Activated CD4-positive, CD25-positive, alpha-beta regulatory T cell treated with anti-CD3 and anti-CD28 coated beads, Interleukin-2, amount 50 U/mL, for 24 hours (primary cell): ENCODE measurements around the gene SELENOO.

Experiments
- ATAC-seq, 2 donors: fragments of 150-1000 bp; cut with Tn5 transposase; one replicate each; pipeline ENCODE4 v1.10.0; 2021; ENCODE audit warnings: mild to moderate bottlenecking in 1 of 2, moderate library complexity in 1 of 2

SELENOO gene

DNA sequence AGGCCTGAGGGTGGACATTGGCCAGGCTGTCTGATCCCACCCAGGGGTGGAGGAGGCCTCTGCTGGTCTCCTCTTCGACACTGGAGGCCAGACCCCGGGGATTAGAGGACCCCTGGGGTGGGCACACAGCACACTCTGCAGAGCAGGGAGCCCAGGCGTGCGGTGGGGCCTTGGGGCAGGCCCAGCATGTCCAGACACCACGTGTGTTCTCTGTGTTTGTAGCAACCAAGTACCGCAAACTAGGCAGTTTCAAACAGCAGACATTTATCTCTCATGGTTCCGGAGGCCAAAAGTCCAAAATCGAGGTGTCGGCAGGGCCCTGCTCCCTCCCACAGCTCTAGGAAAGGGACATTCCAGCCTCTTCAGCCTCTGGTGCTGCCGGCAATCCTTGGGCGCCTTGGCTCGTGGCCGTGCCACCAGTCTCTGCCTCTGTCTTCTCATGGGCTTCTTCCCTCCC is 28.8 kb upstream of the SELENOO start:
- no peak for ATAC-seq

DNA sequence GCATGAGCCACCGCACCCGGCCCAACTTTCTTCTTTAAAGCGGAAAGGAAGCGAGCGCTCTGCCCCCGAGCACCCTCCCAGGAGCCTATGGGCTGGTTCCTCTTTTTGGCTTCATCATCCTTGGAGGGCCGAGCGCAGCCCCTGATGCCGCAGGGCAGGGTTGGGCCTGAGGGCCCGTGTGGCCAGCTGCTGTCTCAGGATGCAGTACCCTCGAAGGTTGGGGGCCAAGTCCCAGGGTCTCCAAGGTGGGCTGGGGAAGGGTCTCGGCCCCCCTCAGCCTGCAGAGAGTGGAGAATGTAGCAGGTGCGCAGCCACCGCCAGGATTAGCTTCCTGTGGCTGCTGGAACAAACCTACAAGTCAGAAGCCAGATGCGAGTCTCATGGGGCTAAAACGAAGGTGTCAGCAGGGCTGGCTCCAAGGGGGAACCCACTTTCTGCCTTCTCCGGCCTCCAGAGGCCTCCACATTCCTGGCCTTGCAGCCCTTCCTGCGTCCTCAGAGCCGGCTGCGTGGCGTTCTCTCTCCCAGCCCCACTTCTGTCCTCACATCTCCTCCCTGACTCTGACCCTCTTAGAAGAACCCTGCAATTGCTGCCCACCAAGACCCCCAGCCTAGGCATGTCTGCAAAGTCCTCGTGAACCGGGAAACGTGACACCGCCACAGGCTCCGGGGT is 27.4 kb upstream of the SELENOO start:
- no peak for ATAC-seq

DNA sequence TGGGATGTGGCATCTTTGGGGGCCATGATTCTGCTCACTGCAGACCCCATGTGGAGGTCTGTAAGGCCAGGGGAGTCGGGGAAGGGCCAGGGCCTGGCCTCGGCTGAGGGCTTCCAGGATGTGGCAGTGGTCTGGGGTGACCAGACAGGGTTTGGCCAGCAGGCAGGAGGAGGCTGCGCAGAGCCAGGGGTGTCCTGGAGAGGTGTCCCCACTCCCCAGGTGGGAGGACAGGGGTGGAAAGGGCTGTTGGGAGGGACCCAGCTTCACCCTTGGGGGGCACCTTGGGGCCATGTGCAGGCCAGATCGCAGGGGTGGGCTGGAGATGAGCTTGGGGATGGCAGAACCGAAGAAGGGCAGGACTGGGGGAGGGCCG is 26.8 kb upstream of the SELENOO start:
- ATAC-seq = no peak

DNA sequence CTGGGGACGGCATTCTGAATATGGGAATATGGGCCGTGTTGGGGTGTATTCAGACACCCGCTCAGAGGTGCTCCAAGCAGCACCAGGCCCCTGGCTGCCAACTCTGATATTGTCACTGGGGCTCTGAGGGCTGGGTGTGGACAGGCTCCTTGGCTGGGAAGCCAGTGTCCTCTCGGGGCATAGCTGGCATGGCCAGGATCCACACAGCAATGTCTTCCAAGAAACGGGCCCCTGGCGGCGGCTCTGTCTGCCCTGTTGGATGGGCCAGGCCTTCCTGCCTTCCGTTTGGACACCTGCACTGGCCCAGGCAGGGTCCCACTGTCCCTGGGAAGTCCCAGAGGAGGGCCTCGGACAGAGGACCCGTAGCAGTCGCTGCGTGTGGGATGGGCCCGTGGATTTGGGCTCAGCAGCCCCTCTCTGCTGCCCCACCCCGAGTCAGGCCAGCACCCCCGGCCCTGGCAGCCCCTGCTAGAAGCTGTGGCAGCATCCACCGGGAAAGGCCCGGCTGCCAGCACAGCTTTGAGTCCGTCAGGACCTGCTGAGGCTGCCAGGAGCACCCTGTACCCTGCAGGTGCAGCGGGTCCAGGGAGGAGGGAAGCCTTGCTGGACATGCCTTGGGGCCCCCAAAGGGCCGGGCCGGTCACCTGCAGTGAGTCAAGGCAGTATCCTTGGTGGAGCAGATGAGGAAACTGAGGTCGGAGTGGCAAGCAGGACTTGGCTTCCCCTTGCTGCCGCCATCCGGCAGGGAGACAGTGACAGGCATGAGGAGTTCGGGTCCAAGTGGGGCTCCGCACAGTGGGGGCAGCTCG is 26.2 kb upstream of the SELENOO start:
- no peak for ATAC-seq

DNA sequence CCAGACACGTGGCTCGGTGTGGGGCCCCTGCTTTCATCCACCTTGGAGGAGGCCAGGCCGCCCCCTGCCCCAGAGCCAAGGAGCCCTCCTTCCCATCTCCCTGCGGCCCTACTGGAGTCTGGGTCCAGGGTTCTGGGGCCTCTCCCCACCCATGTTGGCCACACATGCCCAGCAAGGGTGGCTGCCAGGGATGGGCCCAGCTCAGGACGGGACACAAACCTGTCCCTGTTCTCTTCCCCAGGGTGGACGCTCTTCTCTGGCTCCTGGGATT is 25.7 kb upstream of the SELENOO start:
- no peak for ATAC-seq

DNA sequence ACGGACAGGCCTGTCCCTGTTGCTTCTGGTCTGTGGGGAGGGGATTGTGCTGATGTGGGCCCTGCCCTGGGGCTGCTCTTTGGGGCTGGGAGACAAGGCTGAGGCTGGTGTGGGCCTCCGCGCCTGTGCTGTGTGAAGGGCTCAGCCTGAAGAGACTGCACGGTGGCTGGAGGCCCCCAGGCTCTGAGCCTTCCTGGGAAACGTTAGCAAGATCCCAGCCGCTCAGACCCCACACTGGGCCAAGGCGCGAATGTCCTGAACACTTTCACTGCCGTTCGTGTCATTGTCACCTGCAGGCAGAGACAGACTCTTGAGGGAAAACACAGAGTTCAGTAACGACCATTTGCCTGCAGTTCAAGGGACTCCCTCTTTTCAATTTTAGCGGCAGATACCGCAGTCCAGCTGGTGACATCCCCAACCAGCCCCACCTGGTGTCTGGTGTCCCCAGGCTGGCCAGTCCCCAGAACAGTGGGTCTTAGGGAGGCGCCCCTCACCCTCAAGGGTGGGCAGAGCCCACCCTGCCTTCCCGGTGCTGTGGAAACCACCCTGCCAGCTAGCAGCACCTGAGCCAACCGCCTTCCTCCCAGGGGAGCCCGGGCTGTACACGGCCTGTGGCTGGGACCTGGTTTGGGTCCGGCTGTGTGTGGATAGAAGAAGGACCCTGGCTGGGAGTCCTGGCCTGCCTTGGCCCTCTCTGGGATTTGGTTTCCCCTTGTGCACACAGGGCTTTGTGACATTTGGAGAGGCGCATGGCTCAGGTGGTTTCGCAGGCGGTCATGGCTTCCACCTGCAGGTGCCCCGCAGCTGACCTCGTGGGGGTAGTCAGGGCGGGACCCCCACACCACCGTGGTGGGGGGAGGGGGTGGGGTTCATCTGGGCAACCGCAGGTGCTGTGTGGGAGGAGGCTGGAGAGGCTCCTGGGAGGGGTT is 24.6 kb upstream of the SELENOO start:
- ATAC-seq = no peak

DNA sequence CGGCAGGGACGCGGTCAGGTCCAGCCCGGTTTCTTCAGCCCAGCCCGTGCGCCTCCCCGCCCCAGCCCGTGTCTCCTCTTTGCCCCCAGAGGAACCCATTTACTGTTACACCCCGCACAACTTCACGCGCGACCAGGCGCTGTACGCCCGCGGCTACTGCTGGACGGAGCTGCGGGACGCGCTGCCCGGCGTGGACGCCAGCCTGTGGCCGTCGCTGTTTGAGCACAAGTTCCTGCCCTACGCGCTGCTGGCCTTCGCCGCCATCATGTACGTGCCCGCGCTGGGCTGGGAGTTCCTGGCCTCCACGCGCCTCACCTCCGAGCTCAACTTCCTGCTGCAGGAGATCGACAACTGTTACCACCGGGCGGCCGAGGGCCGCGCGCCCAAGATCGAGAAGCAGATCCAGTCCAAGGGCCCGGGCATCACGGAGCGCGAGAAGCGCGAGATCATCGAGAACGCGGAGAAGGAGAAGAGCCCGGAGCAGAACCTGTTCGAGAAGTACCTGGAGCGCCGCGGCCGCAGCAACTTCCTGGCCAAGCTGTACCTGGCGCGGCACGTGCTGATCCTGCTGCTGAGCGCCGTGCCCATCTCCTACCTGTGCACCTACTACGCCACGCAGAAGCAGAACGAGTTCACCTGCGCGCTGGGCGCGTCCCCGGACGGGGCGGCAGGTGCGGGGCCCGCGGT is 23.8 kb upstream of the SELENOO start:
- ATAC-seq = no peak

DNA sequence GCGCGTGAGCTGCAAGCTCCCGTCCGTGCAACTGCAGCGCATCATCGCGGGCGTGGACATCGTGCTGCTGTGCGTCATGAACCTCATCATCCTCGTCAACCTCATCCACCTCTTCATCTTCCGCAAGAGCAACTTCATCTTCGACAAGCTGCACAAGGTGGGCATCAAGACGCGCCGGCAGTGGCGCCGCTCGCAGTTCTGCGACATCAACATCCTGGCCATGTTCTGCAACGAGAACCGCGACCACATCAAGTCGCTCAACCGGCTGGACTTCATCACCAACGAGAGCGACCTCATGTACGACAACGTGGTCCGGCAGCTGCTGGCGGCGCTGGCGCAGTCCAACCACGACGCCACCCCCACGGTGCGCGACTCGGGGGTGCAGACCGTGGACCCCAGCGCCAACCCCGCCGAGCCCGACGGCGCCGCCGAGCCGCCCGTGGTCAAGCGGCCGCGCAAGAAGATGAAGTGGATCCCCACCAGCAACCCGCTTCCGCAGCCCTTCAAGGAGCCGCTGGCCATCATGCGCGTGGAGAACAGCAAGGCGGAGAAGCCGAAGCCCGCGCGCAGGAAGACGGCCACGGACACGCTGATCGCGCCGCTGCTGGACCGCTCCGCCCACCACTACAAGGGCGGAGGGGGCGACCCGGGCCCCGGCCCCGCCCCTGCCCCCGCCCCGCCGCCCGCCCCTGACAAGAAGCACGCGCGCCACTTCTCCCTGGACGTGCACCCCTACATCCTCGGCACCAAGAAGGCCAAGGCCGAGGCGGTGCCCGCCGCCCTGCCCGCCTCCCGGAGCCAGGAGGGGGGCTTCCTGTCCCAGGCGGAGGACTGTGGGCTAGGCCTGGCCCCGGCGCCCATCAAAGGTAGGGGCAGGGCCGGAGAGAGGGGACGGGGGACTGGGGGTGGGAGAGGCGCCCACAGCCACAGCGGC is 23.0 kb upstream of the SELENOO start:
- no peak for ATAC-seq

DNA sequence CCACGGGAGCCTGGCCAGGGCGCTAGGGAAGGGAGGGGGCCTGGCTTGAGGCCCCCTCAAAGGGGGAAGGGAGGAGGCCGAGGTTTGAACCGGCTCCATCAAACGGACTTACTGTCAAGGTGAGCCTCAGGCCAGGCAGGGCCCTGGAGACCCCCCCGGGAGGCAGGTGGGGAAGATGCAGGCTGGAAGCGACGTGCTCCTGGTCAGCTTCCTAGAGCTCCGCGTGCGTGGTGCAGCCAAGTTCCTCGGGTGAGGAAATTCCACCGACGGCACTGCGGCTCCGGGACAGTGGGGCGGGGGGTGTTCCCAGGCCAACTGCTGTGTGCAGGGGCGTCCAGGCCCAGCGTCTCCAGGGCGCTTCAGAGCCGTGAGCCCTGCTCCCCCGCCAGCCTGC is 22.3 kb upstream of the SELENOO start:
- no peak for ATAC-seq

DNA sequence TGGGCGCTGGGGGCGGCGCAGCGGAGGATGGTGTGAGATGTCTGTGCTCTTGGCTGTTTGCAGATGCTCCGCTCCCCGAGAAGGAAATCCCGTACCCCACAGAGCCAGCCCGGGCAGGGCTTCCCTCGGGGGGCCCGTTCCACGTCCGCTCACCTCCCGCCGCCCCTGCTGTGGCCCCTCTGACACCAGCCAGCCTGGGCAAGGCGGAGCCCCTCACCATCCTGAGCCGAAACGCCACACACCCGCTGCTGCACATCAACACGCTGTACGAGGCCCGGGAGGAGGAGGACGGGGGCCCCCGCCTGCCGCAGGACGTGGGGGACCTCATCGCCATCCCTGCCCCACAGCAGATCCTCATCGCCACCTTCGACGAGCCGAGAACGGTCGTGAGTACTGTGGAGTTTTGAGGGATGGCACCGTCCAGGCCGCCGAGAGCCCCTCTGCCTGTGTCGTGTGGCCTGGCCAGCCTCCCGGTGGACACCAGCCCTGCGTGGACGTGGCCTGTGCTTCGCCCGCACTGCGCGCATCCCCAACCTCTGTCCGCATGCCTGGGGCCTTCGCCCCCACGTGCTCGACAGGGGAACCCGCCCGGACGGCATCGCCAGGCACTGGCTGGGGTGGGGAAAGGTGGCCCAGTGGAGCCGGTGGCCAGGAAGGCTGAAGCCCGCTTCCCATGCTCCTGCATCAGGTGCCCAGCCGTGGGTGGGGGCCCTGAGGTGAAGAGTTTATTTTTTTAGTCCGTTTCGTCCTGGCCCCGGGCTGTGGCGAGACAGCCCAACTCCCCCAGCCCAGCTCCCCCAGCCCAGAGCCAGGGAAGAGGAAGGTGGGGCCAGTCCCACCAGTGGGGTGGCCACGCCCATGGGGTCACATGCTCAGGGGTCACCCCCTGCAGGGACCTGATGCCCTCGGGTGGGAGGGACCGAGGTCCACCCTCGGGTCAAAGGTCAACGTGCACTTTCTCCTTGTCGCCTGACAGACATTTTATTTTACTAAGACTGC is 21.6 kb upstream of the SELENOO start:
- ATAC-seq = no peak

DNA sequence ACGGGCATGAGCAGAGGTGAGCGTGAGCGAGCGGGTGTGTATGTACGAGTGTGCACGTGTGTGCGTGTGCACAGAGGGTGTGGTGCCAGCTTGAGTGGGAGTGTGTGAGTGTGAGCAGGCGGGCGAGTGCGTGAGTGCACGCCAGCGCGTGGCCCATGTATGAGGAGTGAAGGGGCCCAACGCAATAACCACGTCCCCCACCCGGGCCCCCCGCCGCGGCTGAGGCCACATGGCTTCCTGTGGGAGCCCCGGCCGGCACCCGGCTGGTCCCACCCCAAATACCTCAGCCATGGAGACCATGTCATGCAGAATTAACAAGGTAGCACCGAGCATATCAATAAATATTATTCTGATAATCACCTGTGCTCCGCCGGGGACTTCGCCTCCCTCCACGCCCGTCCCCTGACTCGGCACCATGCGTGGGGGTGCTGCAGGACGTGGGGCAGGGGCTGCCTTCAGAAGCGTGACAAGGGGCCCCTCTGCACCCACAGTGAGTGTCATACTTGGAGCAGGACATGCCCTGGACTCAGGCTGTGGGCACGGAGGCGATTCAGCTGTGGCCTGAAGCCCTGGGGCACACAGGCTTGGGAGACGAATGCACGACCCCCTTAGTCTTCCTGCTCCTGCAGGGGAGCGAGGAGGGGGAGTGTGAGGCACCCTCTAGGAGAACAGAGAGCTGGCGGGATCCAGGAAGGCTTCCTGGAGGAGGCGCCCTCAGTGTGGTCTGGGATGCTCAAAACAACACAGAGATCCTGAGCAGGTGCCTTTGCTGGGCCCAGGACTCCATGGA is 20.7 kb upstream of the SELENOO start:
- no peak for ATAC-seq

DNA sequence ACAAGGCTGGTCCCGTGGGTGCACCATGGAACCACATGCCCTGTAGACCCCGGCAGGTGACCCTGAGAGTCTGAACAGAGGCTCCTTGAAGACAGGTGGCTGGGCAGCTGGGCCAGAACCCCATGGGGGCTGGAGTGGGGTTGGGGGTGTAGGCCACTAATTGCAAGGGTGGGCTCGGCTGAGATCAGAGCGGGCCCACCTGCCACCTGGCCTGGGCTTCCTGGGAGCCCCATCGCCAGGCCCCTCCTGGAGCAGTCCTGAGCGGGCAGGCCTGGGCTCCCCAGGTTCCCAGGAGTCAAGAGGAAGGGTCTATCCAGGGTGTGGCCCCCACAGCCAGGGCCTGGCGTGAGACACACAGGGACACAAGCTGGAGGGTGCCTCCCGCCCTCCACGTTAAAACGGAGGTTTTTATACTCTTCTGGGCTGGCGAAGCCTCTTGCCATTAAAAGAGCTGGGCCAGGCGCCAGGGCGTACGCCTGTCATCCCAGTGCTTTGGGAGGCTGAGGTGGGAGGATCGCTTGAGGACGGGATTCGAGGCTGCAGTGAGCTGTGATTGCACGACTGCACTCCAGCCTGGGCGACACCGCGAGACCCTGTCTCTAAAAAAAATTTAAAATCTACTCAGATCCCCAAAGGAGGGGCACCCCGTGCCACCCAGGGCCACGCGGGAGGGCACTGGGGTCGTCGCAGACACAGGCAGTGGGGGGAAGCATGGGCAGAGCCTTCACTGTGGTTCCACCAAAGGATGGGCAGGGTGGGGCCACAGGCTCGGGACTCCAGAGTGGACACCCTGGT is 19.9 kb upstream of the SELENOO start:
- ATAC-seq = no peak

DNA sequence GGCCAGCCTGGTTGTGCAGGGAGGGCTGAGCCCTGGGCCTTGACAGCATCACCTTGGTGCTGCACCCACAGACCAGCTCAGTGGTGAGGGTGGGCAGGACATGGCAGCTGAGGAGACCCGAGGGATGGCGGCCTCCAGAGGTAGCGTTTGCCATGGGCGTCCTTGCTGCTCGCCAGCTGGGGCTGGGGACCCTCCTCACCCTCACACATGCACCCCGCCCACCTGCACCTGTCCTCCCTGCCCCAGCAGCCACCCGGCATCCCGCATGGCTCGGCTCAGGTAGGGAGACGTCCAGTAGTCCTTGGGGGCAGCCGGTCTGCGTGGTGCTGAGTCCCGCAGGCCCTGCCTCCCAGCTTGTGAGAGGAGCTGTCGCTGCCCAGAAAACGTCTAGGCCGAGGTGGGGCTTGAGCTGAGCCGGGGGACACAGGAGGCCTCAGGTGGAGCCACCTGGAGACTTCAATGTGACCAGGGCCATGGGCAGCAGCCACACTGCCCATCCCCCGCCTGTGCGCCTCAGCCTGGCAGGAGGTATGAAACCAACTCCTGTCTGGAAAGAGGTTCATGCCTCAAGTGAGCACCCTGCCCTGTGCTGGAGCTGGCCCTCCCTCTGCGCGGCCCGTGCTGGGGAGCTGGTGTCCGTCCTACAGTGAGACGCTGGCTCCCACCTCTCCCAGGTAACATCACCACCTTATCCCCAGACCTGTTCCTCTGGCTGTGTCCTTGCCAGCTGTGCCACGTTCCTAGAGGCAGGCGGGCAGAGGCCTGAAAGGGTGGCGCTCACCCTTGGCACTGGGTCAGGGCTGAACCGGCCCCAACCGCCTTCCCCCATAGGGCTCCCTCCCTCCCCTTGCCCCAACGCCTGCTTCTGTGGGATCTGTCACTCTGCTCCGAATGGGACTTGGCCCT is 18.4 kb upstream of the SELENOO start:
- no peak for ATAC-seq

DNA sequence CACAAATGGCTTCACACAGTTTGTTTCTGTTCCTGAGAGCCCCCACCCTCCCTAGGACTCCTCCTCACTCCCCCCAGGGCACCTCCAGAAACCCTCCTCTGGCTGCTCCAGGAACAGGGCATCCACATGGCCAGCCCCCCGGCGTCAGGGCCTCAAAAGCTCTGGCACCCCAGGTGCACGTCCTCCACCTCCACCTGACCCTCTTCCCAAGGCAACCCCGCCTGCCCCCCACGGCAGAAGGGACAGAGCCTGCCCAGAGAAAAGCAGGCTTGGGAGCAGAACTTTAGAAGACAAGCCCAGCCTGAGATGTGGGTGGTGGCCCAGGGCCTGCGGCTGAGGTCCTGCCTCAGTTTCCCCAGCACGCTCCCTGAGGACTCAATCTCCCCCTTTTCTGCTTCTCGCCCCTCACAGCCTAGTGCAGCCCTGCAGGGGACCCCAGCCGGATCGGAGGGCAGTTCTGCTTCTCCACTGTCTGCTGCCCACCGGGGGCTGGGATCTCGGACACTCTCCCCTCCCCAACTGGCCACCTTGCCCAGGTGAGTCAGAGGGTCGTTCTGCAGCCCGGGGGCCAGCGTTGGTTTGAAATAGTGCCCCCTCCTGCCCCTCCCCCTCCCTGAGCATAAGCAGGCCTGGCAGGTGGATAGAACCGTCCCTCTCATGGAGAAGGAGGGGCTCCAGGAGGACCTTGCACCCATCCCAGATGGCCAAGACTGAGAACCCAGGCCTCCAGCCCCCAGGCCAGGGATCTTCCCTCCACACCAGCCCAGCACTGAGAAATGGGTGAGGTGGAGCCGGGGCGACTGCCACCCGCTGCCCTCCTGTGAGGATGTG is 17.5 kb upstream of the SELENOO start:
- no peak for ATAC-seq

DNA sequence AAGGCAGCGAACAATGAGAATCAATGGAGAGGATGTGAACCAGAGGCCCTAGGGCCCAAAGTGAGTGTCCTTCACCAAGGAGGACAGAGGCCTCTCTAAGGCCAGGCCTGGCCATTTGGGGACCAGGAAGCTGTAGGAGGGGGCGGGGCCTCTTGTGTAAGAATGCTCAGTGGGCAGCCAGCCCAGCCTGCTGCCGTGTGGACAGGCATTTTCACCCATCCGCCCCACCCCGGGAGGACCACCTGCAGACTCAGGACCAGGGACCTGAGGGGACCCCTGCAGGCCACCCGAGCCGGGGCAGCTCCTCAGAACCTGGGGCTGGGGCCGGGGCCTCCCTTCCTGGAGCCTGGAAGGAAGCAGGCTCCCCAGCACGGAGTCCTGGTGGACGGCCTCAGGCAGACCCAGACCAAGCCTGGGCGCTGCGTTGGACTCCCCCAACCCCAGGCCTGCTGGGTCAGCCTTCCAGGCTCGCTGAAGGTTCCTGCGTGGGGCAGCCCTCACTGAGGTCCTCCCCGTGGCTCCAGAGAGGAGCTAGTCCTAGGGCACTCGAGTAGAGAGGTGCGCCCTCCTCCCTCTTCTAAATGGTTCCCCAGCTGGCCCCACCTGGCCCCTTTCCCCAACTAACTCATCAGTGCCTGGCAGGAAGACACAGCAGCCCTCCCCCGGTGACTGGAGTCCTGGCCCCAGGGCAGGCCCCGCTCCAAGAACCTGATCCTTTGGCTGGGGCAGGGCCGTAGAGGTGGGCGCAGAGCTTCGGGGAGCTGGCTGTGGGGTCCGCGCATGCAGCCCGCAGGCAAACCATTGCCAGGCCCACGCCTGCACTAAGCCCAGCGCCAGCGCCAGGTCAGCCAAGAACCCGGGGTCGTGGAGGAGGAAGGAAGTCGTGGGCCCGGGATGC is 16.6 kb upstream of the SELENOO start:
- ATAC-seq = no peak

DNA sequence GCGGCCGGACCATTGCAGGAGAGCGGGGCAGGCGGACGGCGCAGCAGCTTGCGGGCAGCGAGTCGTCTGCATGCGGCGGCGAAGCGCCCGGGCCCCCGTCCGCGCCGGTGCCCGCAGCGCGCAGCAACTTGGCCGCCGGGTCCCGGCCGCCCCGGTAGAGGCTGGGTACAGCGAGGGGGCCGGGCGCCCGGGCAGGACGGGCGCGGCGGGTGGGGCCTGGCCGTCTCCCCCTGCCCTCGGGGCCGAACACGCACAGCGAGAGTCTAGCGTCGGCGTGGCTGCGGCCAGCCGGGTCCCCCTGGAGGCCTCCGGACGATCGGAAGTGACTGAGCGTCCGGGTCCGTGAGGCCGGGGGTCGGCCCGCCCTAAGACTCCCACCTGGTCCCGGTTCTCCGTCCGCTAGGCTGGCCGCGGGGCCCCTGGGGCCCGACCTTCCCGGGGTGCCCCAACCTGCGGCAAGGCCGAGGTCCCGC is 15.9 kb upstream of the SELENOO start:
- no peak for ATAC-seq
